GM23338 (cell line): ENCODE results near the gene MRC2. TPM values are rescaled to one million over a fixed set of nuclear protein-coding genes. Genes with fewer than 3 reads are reported as not detected.

Experiments used
- ATAC-seq: fragments of 200-7000 bp; cut with Tn5 transposase; 3 replicates; pipeline ENCODE4 v1.9.1; 2020
- DNase-seq: peaks from one replicate; pipeline ENCODE4 v3.0.0-alpha.2; 2015; ENCODE audit warnings: low spot score
- H2AFZ ChIP-seq: fragments of 200-600 bp; sonication (generic); 2 replicates; pipeline ENCODE4 v1.8.0; 2016; ENCODE audit warnings: antibody characterized with exemption, mild to moderate bottlenecking, moderate library complexity
- H3F3A ChIP-seq: fragments of 200-600 bp; sonication (generic); replicated peaks from 2 replicates; pipeline ENCODE4 v1.8.0; 2017; ENCODE audit warnings: antibody characterized with exemption, mixed run types, low read depth
- H3K27ac ChIP-seq: fragments of 200-600 bp; sonication (generic); 2 replicates; pipeline ENCODE4 v1.6.1; 2016; ENCODE audit warnings: low read depth
- H3K27me3 ChIP-seq: fragments of 200-600 bp; sonication (generic); 2 replicates; pipeline ENCODE4 v1.8.0; 2016; ENCODE audit warnings: mild to moderate bottlenecking, mixed run types, moderate library complexity; ENCODE audit not compliant: insufficient read depth
- H3K36me3 ChIP-seq: fragments of 200-600 bp; sonication (generic); 2 replicates; pipeline ENCODE4 v1.8.0; 2016; ENCODE audit warnings: mild to moderate bottlenecking; ENCODE audit not compliant: insufficient read depth
- H3K4me1 ChIP-seq: fragments of 200-600 bp; sonication (generic); 2 replicates; pipeline ENCODE4 v1.8.0; 2016; ENCODE audit warnings: mild to moderate bottlenecking, moderate library complexity; ENCODE audit not compliant: insufficient read depth
- H3K4me2 ChIP-seq: fragments of 200-600 bp; sonication (generic); 2 replicates; pipeline ENCODE4 v1.7.1; 2017; ENCODE audit warnings: mixed run types
- H3K4me3 ChIP-seq: fragments of 200-600 bp; sonication (generic); 2 replicates; pipeline ENCODE4 v1.6.1; 2016; ENCODE audit warnings: mixed run types
- H3K79me2 ChIP-seq: fragments of 200-600 bp; sonication (generic); replicated peaks from 2 replicates; pipeline ENCODE4 v1.8.0; 2017; ENCODE audit warnings: mild to moderate bottlenecking; ENCODE audit not compliant: insufficient read depth
- H3K9me2 ChIP-seq: fragments of 200-600 bp; sonication (generic); 2 replicates; pipeline ENCODE4 v1.8.0; 2017; ENCODE audit not compliant: insufficient read depth
- H4K20me1 ChIP-seq: fragments of 200-600 bp; sonication (generic); replicated peaks from 2 replicates; pipeline ENCODE4 v1.8.0; 2017; ENCODE audit warnings: mild to moderate bottlenecking; ENCODE audit not compliant: insufficient read depth
- H3K27ac Mint-ChIP-seq: 2 replicates; pipeline ENCODE4 v1.8.0; 2020; ENCODE audit warnings: inconsistent platforms, mild to moderate bottlenecking, moderate library complexity, mixed read lengths
- H3K27me3 Mint-ChIP-seq: 3 replicates; pipeline ENCODE4 v1.8.0; 2022; ENCODE audit warnings: low read depth, mild to moderate bottlenecking, moderate library complexity, mixed read lengths, inconsistent platforms; ENCODE audit not compliant: insufficient read depth, poor library complexity
- H3K36me3 Mint-ChIP-seq: 3 replicates; pipeline ENCODE4 v1.8.0; 2021; ENCODE audit warnings: low read depth, mild to moderate bottlenecking, inconsistent platforms, moderate library complexity, mixed read lengths
- H3K4me1 Mint-ChIP-seq: 3 replicates; pipeline ENCODE4 v1.8.0; 2020; ENCODE audit warnings: mild to moderate bottlenecking, inconsistent platforms, mixed read lengths
- H3K4me3 Mint-ChIP-seq: 3 replicates; pipeline ENCODE4 v1.8.0; 2021; ENCODE audit warnings: moderate library complexity, mild to moderate bottlenecking, inconsistent platforms, mixed read lengths
- H3K9me3 Mint-ChIP-seq: 3 replicates; pipeline ENCODE4 v1.8.0; 2020; ENCODE audit warnings: moderate library complexity, mild to moderate bottlenecking, inconsistent platforms, mixed read lengths
- CREB1 ChIP-seq: fragments of 250-450 bp; sonication (Bioruptor Pico); IDR thresholded peaks from 2 replicates; pipeline ENCODE4 v1.5.0; 2020; ENCODE audit warnings: low read depth, mild to moderate bottlenecking, moderate library complexity
- EZH2 ChIP-seq: fragments of 200-600 bp; sonication (generic); IDR thresholded peaks from one replicate; pipeline ENCODE4 v1.8.0; 2017; ENCODE audit warnings: antibody characterized with exemption, mild to moderate bottlenecking, low read depth; ENCODE audit not compliant: unreplicated experiment
- EZH2phosphoT487 ChIP-seq: fragments of 200-600 bp; sonication (generic); IDR thresholded peaks from one replicate; pipeline ENCODE4 v1.8.1; 2018; ENCODE audit warnings: antibody characterized with exemption; ENCODE audit not compliant: unreplicated experiment
- JUNB ChIP-seq: IDR thresholded peaks from one replicate; pipeline ENCODE4 v1.6.1; 2016; ENCODE audit warnings: antibody characterized with exemption; ENCODE audit not compliant: unreplicated experiment
- NANOG ChIP-seq: IDR thresholded peaks from 2 replicates; pipeline ENCODE4 v1.6.1; 2016; ENCODE audit warnings: antibody characterized with exemption, borderline replicate concordance
- POLR2AphosphoS5 ChIP-seq: IDR thresholded peaks from 2 replicates; pipeline ENCODE4 v1.6.1; 2016; ENCODE audit warnings: antibody characterized with exemption, low read depth
- STAT1 ChIP-seq: IDR thresholded peaks from one replicate; pipeline ENCODE4 v1.6.1; 2016; ENCODE audit warnings: antibody characterized with exemption; ENCODE audit not compliant: unreplicated experiment
- ZNF114 ChIP-seq: fragments of 250-450 bp; sonication (Bioruptor Pico); IDR thresholded peaks from 2 replicates; pipeline ENCODE4 v1.5.0; 2020; ENCODE audit warnings: mild to moderate bottlenecking, moderate library complexity
- ZNF331 ChIP-seq: fragments of 250-450 bp; sonication (Bioruptor Pico); IDR thresholded peaks from 2 replicates; pipeline ENCODE4 v1.5.0; 2020; ENCODE audit warnings: low read depth, mild to moderate bottlenecking, moderate library complexity
- polyA plus RNA-seq: library from polyadenylated mRNA; unstranded; fragments of >200 nt; fragmentation: Nextera tagmentation; extraction: Ambion mirVana; gene quantifications from 2 replicates; pipeline ENCODE4 v1.2.1, GENCODE V29; 2016
- total RNA-seq: library from RNA; depleted of rRNA; stranded (reverse); fragments of >200 nt; shearing (Covaris generic); gene quantifications from 2 replicates; pipeline ENCODE4 v1.2.3, GENCODE V29; 2014
- TF ChIP-seq, protein P1 (sequence below), 2 experiments: fragments of 200-600 bp in 1 of 2; sonication (generic) in 1 of 2; conservative IDR thresholded peaks; 2 replicates each; pipeline versions ENCODE4 v1.5.1 to v1.6.1; 2016 to 2017; ENCODE audit warnings: antibody characterized with exemption in 2 of 2, low read depth in 2 of 2, mild to moderate bottlenecking in 2 of 2, moderate library complexity in 1 of 2
- TF ChIP-seq, protein P2 (sequence below): IDR thresholded peaks from one replicate; pipeline ENCODE4 v1.6.1; 2018; ENCODE audit warnings: antibody characterized with exemption; ENCODE audit not compliant: unreplicated experiment
- TF ChIP-seq, protein P3 (sequence below): IDR thresholded peaks from 2 replicates; pipeline ENCODE4 v1.6.1; 2016; ENCODE audit warnings: antibody characterized with exemption
- TF ChIP-seq, protein P4 (sequence below): fragments of 250-450 bp; sonication (Bioruptor Pico); IDR thresholded peaks from 2 replicates; pipeline ENCODE4 v1.5.0; 2020; ENCODE audit warnings: mild to moderate bottlenecking, moderate library complexity

The MRC2 gene
- total and polyA plus RNA-seq, 2 experiments from 2014 or later, result 8.0 to 38.6 TPM

DNA sequence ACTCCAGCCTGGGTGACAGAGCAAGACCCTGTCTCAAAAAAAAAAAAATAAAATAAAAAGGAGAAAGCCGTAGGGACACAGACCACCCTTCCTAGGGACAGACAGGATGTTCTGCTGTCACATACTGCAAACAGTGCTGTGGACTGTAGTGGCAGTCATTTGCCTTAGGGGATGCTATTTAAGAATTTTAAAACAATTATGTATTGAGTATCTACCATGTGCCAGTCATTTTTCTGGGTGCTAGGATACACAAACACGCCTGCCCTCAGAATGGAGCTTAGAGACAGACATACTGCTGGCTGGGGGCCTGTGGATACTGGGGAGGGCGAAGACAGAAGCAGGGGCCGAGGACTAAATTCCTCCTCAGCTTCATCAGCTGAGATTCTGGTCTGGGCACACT is 45.5 kb downstream of the MRC2 start:
- no peak overlapping the region for H2AFZ ChIP-seq
- no peaks in the 10 kb centered on the region for H3K4me1 ChIP-seq
- no peak overlapping the region for H3K4me2 ChIP-seq
- no peaks in the 10 kb centered on the region for H3K36me3 ChIP-seq
- H3K36me3 Mint-ChIP-seq, result no peaks in the 10 kb centered on the region; the same call in 2 of the 3 replicates
- H4K20me1 ChIP-seq, result no peaks in the 10 kb centered on the region
- H3K27me3 ChIP-seq, result no peaks in the 10 kb centered on the region
- no peak overlapping the region for H3K4me3 Mint-ChIP-seq
- H3K4me3 ChIP-seq, result no peak overlapping the region
- H3K4me1 Mint-ChIP-seq, result no peaks in the 10 kb centered on the region; the same call in 1 of the 3 replicates
- no peaks in the 10 kb centered on the region for H3K9me2 ChIP-seq
- no peaks in the 10 kb centered on the region for H3K9me3 Mint-ChIP-seq
- H3F3A ChIP-seq, result no peaks in the 10 kb centered on the region
- H3K27ac Mint-ChIP-seq, result no peak overlapping the region
- peaks cover 7% of the 10 kb centered on the region for H3K27me3 Mint-ChIP-seq
- H3K79me2 ChIP-seq, result no peaks in the 10 kb centered on the region
- TF ChIP-seq EZH2 (no peak), JUNB (no peak), POLR2AphosphoS5 (no peak), NANOG (no peak), ZNF331 (CRISPR knock-in tag) (no peak), CREB1 (CRISPR knock-in tag) (no peak), ZNF114 (CRISPR knock-in tag) (no peak), STAT1 (no peak), EZH2phosphoT487 (no peak)
- TF ChIP-seq, protein P1, sequence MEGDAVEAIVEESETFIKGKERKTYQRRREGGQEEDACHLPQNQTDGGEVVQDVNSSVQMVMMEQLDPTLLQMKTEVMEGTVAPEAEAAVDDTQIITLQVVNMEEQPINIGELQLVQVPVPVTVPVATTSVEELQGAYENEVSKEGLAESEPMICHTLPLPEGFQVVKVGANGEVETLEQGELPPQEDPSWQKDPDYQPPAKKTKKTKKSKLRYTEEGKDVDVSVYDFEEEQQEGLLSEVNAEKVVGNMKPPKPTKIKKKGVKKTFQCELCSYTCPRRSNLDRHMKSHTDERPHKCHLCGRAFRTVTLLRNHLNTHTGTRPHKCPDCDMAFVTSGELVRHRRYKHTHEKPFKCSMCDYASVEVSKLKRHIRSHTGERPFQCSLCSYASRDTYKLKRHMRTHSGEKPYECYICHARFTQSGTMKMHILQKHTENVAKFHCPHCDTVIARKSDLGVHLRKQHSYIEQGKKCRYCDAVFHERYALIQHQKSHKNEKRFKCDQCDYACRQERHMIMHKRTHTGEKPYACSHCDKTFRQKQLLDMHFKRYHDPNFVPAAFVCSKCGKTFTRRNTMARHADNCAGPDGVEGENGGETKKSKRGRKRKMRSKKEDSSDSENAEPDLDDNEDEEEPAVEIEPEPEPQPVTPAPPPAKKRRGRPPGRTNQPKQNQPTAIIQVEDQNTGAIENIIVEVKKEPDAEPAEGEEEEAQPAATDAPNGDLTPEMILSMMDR (conservative IDR thresholded peaks at IDR 0.05; ENCODE audit: low read depth in 2 of 2), result no peak
- TF ChIP-seq, protein P2, sequence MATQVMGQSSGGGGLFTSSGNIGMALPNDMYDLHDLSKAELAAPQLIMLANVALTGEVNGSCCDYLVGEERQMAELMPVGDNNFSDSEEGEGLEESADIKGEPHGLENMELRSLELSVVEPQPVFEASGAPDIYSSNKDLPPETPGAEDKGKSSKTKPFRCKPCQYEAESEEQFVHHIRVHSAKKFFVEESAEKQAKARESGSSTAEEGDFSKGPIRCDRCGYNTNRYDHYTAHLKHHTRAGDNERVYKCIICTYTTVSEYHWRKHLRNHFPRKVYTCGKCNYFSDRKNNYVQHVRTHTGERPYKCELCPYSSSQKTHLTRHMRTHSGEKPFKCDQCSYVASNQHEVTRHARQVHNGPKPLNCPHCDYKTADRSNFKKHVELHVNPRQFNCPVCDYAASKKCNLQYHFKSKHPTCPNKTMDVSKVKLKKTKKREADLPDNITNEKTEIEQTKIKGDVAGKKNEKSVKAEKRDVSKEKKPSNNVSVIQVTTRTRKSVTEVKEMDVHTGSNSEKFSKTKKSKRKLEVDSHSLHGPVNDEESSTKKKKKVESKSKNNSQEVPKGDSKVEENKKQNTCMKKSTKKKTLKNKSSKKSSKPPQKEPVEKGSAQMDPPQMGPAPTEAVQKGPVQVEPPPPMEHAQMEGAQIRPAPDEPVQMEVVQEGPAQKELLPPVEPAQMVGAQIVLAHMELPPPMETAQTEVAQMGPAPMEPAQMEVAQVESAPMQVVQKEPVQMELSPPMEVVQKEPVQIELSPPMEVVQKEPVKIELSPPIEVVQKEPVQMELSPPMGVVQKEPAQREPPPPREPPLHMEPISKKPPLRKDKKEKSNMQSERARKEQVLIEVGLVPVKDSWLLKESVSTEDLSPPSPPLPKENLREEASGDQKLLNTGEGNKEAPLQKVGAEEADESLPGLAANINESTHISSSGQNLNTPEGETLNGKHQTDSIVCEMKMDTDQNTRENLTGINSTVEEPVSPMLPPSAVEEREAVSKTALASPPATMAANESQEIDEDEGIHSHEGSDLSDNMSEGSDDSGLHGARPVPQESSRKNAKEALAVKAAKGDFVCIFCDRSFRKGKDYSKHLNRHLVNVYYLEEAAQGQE, result no peak
- TF ChIP-seq, protein P3, sequence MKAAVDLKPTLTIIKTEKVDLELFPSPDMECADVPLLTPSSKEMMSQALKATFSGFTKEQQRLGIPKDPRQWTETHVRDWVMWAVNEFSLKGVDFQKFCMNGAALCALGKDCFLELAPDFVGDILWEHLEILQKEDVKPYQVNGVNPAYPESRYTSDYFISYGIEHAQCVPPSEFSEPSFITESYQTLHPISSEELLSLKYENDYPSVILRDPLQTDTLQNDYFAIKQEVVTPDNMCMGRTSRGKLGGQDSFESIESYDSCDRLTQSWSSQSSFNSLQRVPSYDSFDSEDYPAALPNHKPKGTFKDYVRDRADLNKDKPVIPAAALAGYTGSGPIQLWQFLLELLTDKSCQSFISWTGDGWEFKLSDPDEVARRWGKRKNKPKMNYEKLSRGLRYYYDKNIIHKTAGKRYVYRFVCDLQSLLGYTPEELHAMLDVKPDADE, result no peak
- TF ChIP-seq, protein P4, sequence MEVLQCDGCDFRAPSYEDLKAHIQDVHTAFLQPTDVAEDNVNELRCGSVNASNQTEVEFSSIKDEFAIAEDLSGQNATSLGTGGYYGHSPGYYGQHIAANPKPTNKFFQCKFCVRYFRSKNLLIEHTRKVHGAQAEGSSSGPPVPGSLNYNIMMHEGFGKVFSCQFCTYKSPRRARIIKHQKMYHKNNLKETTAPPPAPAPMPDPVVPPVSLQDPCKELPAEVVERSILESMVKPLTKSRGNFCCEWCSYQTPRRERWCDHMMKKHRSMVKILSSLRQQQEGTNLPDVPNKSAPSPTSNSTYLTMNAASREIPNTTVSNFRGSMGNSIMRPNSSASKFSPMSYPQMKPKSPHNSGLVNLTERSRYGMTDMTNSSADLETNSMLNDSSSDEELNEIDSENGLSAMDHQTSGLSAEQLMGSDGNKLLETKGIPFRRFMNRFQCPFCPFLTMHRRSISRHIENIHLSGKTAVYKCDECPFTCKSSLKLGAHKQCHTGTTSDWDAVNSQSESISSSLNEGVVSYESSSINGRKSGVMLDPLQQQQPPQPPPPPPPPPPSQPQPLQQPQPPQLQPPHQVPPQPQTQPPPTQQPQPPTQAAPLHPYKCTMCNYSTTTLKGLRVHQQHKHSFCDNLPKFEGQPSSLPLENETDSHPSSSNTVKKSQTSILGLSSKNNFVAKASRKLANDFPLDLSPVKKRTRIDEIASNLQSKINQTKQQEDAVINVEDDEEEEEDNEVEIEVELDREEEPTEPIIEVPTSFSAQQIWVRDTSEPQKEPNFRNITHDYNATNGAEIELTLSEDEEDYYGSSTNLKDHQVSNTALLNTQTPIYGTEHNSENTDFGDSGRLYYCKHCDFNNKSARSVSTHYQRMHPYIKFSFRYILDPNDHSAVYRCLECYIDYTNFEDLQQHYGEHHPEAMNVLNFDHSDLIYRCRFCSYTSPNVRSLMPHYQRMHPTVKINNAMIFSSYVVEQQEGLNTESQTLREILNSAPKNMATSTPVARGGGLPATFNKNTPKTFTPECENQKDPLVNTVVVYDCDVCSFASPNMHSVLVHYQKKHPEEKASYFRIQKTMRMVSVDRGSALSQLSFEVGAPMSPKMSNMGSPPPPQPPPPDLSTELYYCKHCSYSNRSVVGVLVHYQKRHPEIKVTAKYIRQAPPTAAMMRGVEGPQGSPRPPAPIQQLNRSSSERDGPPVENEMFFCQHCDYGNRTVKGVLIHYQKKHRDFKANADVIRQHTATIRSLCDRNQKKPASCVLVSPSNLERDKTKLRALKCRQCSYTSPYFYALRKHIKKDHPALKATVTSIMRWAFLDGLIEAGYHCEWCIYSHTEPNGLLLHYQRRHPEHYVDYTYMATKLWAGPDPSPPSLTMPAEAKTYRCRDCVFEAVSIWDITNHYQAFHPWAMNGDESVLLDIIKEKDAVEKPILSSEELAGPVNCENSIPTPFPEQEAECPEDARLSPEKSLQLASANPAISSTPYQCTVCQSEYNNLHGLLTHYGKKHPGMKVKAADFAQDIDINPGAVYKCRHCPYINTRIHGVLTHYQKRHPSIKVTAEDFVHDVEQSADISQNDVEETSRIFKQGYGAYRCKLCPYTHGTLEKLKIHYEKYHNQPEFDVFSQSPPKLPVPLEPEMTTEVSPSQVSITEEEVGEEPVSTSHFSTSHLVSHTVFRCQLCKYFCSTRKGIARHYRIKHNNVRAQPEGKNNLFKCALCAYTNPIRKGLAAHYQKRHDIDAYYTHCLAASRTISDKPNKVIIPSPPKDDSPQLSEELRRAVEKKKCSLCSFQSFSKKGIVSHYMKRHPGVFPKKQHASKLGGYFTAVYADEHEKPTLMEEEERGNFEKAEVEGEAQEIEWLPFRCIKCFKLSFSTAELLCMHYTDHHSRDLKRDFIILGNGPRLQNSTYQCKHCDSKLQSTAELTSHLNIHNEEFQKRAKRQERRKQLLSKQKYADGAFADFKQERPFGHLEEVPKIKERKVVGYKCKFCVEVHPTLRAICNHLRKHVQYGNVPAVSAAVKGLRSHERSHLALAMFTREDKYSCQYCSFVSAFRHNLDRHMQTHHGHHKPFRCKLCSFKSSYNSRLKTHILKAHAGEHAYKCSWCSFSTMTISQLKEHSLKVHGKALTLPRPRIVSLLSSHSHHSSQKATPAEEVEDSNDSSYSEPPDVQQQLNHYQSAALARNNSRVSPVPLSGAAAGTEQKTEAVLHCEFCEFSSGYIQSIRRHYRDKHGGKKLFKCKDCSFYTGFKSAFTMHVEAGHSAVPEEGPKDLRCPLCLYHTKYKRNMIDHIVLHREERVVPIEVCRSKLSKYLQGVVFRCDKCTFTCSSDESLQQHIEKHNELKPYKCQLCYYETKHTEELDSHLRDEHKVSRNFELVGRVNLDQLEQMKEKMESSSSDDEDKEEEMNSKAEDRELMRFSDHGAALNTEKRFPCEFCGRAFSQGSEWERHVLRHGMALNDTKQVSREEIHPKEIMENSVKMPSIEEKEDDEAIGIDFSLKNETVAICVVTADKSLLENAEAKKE (CRISPR knock-in tag), result no peak
- no peak overlapping the region for H3K27ac ChIP-seq
- ATAC-seq (no peak), DNase-seq (no peak)
